Tibial nerve (tissue), 4 donors: Measurements from ENCODE around the gene GRID1. TPM values are rescaled to one million over a fixed set of nuclear protein-coding genes. Genes with fewer than 3 reads are reported as not detected.

Experiments used
- DNase-seq, 2 donors: peaks; one replicate each; pipeline ENCODE4 v3.0.0-alpha.2; 2019; ENCODE audit warnings: low spot score in 2 of 2
- H3K27ac ChIP-seq, 4 donors: fragments of 200-600 bp; sonication (generic) in 3 of 4; one replicate each; pipeline ENCODE4 v1.5.1; 2017 to 2019; ENCODE audit warnings: mild to moderate bottlenecking in 1 of 4
- H3K27me3 ChIP-seq, 2 donors: fragments of 200-600 bp; sonication (generic) in 1 of 2; one replicate each; pipeline versions ENCODE4 v1.5.1 to v1.6.0; 2017 to 2019
- H3K36me3 ChIP-seq, 3 donors: fragments of 200-600 bp; sonication (generic); one replicate each; pipeline ENCODE4 v1.5.1; 2018 to 2019
- H3K4me1 ChIP-seq, 4 donors: fragments of 200-600 bp; sonication (generic) in 3 of 4; one replicate each; pipeline ENCODE4 v1.5.1; 2017 to 2019
- H3K4me3 ChIP-seq, 4 donors: fragments of 200-600 bp; sonication (generic) in 3 of 4; one replicate each; pipeline ENCODE4 v1.5.1; 2017 to 2019; ENCODE audit warnings: mild to moderate bottlenecking in 1 of 4, moderate library complexity in 1 of 4
- H3K9me3 ChIP-seq, 4 donors: fragments of 200-600 bp; sonication (generic) in 3 of 4; one replicate each; pipeline ENCODE4 v1.5.1; 2017 to 2019
- CTCF ChIP-seq, 5 experiments: fragments of 200-600 bp in 3 of 5; fragments of 450-650 bp in 2 of 5; sonication (generic) in 3 of 5; IDR thresholded peaks; one replicate each; pipeline ENCODE4 v1.5.1; 2016 to 2019; ENCODE audit warnings: antibody characterized with exemption in 5 of 5, mild to moderate bottlenecking in 3 of 5, moderate library complexity in 2 of 5
- EP300 ChIP-seq, 2 donors: sonication (generic); formaldehyde crosslinking; IDR thresholded peaks; one replicate each; pipeline ENCODE4 v1.6.1; 2017; ENCODE audit warnings: antibody characterized with exemption in 2 of 2, mild to moderate bottlenecking in 1 of 2
- POLR2A ChIP-seq, 2 donors: fragments of 450-650 bp; IDR thresholded peaks; one replicate each; pipeline ENCODE4 v1.6.1; 2017; ENCODE audit warnings: antibody characterized with exemption in 2 of 2, mild to moderate bottlenecking in 2 of 2, moderate library complexity in 2 of 2
- WGBS, 2 donors: methylation state at CpG; one replicate each; pipeline ENCODE4 v1.1.5; 2018; 5-methylcytosine and 5-hydroxymethylcytosine counted together
- total RNA-seq, 4 donors: library from RNA; depleted of rRNA; stranded (reverse); fragments of >200 nt; gene quantifications; one replicate each; pipeline ENCODE4 v1.1.0, GENCODE V29; 2016

The GRID1 gene
- total RNA-seq, 4 donors from 2014 or later: 7.7 to 16.3 (median 10.5) TPM

GRCh38 chr10:86411852-86412560 is 45.4 kb upstream of the GRID1 start:
- no peaks in the 10 kb centered on the region for H3K27me3 ChIP-seq
- H3K36me3 ChIP-seq: no peaks in the 10 kb centered on the region
- 74 to 88% methylated on average over 6 of the region's 6 CpGs for WGBS, 2 donors
- peaks cover 0 to 4% (median 0%) of the 10 kb centered on the region in 4 donors for H3K9me3 ChIP-seq
- TF ChIP-seq POLR2A (IDR thresholded peaks at IDR 0.05) (no peak), EP300 (IDR thresholded peaks at IDR 0.05) (no peak), CTCF (IDR thresholded peaks at IDR 0.05) (no peak)
- H3K4me1 ChIP-seq: peaks cover 0 to 12% (median 5%) of the 10 kb centered on the region in 4 donors
- DNase-seq: no peak
- no peak overlapping the region for H3K27ac ChIP-seq
- no peak overlapping the region for H3K4me3 ChIP-seq

- Histone ChIP-seq H3K27me3 (no peaks in the 10 kb centered on the region), H3K9me3 (peaks cover 0 to 4% (median 0%) of the 10 kb centered on the region in 4 donors), H3K27ac (peak overlapping the region in 1 of 4 donors; percentile 17), H3K4me1 (peaks cover 0 to 12% (median 5%) of the 10 kb centered on the region in 4 donors), H3K4me3 (no peak overlapping the region), H3K36me3 (no peaks in the 10 kb centered on the region)
- no peak for DNase-seq
- 15 to 26% methylated on average over 7 of the region's 7 CpGs for WGBS, 2 donors
- no peak for TF ChIP-seq CTCF (IDR thresholded peaks at IDR 0.05)
- no peak for TF ChIP-seq POLR2A (IDR thresholded peaks at IDR 0.05)
- no peak for TF ChIP-seq EP300 (IDR thresholded peaks at IDR 0.05)
Observed at GRCh38 chr10:86411281-86411841, 44.8 kb upstream of the GRID1 start.

- no peak overlapping the region for H3K4me3 ChIP-seq
- H3K9me3 ChIP-seq: peaks cover 0 to 4% (median 0%) of the 10 kb centered on the region in 4 donors
- no peaks in the 10 kb centered on the region for H3K27me3 ChIP-seq
- WGBS, 2 donors: 82 to 85% methylated on average over 4 of the region's 4 CpGs
- no peaks in the 10 kb centered on the region for H3K36me3 ChIP-seq
- no peak for DNase-seq
- TF ChIP-seq EP300 (IDR thresholded peaks at IDR 0.05): no peak
- TF ChIP-seq CTCF (IDR thresholded peaks at IDR 0.05): no peak
- no peak for TF ChIP-seq POLR2A (IDR thresholded peaks at IDR 0.05)
- peak overlapping the region in 1 of 4 donors; percentile 17 for H3K27ac ChIP-seq
- peaks cover 0 to 12% (median 5%) of the 10 kb centered on the region in 4 donors for H3K4me1 ChIP-seq
Observed at GRCh38 chr10:86410542-86411124, 44.0 kb upstream of the GRID1 start.

GRCh38 chr10:86409183-86409582 is 42.6 kb upstream of the GRID1 start:
- Histone ChIP-seq H3K27me3 (no peaks in the 10 kb centered on the region), H3K27ac (no peak overlapping the region), H3K36me3 (no peaks in the 10 kb centered on the region), H3K9me3 (peaks cover 0 to 4% (median 0%) of the 10 kb centered on the region in 4 donors), H3K4me3 (no peak overlapping the region), H3K4me1 (peaks cover 0 to 12% (median 5%) of the 10 kb centered on the region in 4 donors)
- 79 to 80% methylated on average over 1 of the region's 1 CpG for WGBS, 2 donors
- TF ChIP-seq CTCF (IDR thresholded peaks at IDR 0.05) (no peak), POLR2A (IDR thresholded peaks at IDR 0.05) (no peak), EP300 (IDR thresholded peaks at IDR 0.05) (no peak)
- no peak for DNase-seq
